ENCODE data around the gene VARS1.

DNA sequence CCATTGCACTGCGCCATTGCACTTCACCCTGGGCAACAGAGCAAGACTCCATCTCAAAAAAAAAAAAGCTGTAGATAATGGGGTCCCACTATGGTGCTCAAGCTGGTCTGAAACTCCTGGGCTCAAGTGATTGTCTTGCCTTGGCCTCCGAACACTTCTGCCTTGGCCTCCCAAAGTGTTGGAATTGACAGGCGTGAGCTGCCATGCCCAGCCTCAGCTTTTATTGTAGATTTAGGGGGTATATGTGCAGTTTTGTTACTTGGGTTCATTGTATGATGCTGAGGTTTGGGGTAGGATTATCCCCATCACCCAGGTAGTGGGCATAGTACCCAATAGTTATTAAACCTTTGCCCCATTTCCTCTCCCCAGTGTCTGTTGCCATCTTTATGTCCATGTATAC is 43.4 kb upstream of the VARS1 start:
- TF ChIP-seq, protein P1, sequence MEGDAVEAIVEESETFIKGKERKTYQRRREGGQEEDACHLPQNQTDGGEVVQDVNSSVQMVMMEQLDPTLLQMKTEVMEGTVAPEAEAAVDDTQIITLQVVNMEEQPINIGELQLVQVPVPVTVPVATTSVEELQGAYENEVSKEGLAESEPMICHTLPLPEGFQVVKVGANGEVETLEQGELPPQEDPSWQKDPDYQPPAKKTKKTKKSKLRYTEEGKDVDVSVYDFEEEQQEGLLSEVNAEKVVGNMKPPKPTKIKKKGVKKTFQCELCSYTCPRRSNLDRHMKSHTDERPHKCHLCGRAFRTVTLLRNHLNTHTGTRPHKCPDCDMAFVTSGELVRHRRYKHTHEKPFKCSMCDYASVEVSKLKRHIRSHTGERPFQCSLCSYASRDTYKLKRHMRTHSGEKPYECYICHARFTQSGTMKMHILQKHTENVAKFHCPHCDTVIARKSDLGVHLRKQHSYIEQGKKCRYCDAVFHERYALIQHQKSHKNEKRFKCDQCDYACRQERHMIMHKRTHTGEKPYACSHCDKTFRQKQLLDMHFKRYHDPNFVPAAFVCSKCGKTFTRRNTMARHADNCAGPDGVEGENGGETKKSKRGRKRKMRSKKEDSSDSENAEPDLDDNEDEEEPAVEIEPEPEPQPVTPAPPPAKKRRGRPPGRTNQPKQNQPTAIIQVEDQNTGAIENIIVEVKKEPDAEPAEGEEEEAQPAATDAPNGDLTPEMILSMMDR (conservative IDR thresholded peaks at IDR 0.05; ENCODE audit: low read length): no peak
- no peak for TF ChIP-seq EZH2phosphoT487 (IDR thresholded peaks at IDR 0.05; ENCODE audit: borderline replicate concordance, low read depth, low read length)

All from OCI-LY7 (cell line).